ENCODE results near the gene RIMKLB. TPM values are rescaled to one million over a fixed set of nuclear protein-coding genes. Genes with fewer than 3 reads are reported as not detected.

RIMKLB gene
- total and polyA plus RNA-seq, 3 donors from 2014 or later: 101 to 141 (median 123) TPM

DNA sequence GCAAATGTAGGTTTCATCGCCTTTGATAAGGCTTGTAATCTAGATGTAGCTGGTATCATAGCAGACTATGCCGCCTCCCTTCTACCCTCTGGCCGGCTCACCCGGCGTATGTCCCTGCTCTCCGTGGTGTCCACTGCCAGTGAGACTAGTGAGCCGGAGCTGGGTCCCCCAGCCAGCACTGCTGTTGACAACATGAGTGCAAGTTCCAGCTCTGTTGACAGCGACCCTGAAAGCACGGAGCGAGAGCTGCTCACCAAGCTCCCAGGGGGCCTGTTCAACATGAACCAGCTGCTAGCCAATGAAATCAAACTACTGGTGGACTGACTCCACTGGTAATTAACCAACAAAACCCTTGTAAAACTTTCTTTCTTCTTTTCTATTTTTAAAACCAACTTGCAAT is 75.7 kb downstream of the RIMKLB start:
- no peaks in the 10 kb centered on the region for H3K9me3 ChIP-seq
- intact Hi-C loops (cut with DNase I; ENCODE audit: low total_unique reads): no loop called here
- DNase-seq: no peak
- no peak for TF ChIP-seq POLR2A (IDR thresholded peaks at IDR 0.05)
- TF ChIP-seq, protein P1, sequence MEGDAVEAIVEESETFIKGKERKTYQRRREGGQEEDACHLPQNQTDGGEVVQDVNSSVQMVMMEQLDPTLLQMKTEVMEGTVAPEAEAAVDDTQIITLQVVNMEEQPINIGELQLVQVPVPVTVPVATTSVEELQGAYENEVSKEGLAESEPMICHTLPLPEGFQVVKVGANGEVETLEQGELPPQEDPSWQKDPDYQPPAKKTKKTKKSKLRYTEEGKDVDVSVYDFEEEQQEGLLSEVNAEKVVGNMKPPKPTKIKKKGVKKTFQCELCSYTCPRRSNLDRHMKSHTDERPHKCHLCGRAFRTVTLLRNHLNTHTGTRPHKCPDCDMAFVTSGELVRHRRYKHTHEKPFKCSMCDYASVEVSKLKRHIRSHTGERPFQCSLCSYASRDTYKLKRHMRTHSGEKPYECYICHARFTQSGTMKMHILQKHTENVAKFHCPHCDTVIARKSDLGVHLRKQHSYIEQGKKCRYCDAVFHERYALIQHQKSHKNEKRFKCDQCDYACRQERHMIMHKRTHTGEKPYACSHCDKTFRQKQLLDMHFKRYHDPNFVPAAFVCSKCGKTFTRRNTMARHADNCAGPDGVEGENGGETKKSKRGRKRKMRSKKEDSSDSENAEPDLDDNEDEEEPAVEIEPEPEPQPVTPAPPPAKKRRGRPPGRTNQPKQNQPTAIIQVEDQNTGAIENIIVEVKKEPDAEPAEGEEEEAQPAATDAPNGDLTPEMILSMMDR (IDR thresholded peaks at IDR 0.05): no peak
- H3K4me1 ChIP-seq: no peaks in the 10 kb centered on the region
- no peak overlapping the region for H3K27ac ChIP-seq
- WGBS, 2 donors: 61 to 70% methylated on average over 9 to 10 of the region's 10 CpGs
- no peak overlapping the region for H3K4me3 ChIP-seq
- H3K27me3 ChIP-seq: no peaks in the 10 kb centered on the region
- no peaks in the 10 kb centered on the region for H3K36me3 ChIP-seq (ENCODE audit: low read depth, missing control alignments)

DNA sequence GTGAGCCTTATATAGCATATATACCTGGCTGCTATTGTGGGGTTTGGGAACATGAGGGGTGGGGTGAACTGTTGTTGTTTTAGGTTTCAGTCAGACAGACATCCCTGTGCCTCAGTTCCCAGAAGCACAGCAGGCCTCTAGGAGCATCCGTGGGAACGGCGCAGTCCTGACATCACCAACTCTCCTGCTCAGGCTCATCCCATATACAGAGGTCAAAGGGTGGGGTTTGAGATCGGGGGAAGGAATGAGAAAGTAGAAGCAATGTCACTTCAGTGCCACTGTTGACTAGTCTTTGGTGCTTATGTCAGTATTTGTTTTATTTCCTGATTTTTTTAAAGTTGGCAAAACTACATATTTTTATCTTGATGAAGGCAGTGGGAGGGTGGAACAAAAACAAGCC is 81.5 kb downstream of the RIMKLB start:
- Histone ChIP-seq H3K4me1 (peaks cover 10% of the 10 kb centered on the region), H3K36me3 (ENCODE audit: low read depth, missing control alignments) (no peaks in the 10 kb centered on the region), H3K9me3 (no peaks in the 10 kb centered on the region), H3K27me3 (no peaks in the 10 kb centered on the region), H3K27ac (peak overlapping the region in 1 of 2 donors; percentile 57), H3K4me3 (no peak overlapping the region)
- DNase-seq: no peak
- WGBS, 2 donors: 73 to 85% methylated on average over 4 of the region's 4 CpGs
- TF ChIP-seq, protein P1 (IDR thresholded peaks at IDR 0.05): no peak
- TF ChIP-seq POLR2A (IDR thresholded peaks at IDR 0.05): no peak
- intact Hi-C loops (cut with DNase I; ENCODE audit: low total_unique reads): no loop called here

DNA sequence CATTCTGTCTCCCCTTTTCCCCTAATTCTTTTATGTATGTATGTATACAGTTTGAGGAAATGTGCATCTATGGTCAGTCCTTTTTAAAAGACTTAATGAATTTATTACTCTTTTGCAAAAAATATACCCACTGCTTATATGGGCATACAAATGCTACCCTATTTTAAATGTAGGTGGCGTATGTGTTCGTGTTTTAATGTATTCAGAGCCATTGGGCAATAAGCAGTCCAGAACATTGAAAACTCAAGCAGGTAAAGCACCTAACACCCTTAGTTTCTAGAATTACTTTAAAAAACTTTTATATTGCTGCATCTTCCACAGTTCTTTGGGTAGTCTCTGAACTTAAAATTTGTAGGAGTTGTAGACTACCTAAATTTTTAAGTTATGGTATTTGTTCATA is 82.1 kb downstream of the RIMKLB start:
- peak overlapping the region in 1 of 2 donors; percentile 57 for H3K27ac ChIP-seq
- no peak for DNase-seq
- H3K4me1 ChIP-seq: peaks cover 10% of the 10 kb centered on the region
- no peaks in the 10 kb centered on the region for H3K27me3 ChIP-seq
- TF ChIP-seq, protein P1 (IDR thresholded peaks at IDR 0.05): no peak
- no peaks in the 10 kb centered on the region for H3K9me3 ChIP-seq
- intact Hi-C loops (cut with DNase I; ENCODE audit: low total_unique reads): no loop called here
- 94% methylated on average over 2 of the region's 2 CpGs for WGBS, 2 donors
- no peak overlapping the region for H3K4me3 ChIP-seq
- H3K36me3 ChIP-seq (ENCODE audit: low read depth, missing control alignments): no peaks in the 10 kb centered on the region

DNA sequence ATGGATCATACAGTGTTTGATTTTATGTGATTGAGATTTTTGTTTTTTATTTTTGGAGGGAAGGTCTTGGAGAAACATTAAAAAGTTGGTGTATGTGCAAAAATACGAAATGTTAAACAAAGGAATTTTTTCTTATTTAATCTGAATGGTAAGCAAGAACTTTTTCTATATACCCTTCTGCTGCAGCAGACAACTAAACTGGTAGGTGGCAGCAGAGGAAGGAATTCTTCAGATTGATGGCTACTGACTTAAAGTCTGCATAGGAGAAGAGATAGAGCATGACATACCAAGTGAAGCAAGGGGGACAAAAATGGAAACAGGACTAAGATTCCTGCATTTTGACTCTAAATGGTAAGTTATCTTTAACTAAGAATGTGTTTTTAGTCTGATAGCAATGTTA is 82.6 kb downstream of the RIMKLB start:
- Histone ChIP-seq H3K4me3 (no peak overlapping the region), H3K27ac (peak overlapping the region in 1 of 2 donors; percentile 22), H3K9me3 (no peaks in the 10 kb centered on the region), H3K4me1 (peaks cover 10% of the 10 kb centered on the region), H3K36me3 (ENCODE audit: low read depth, missing control alignments) (no peaks in the 10 kb centered on the region), H3K27me3 (no peaks in the 10 kb centered on the region)
- no peak for DNase-seq
- WGBS, 2 donors: 69% methylated on average over 1 of the region's 1 CpG
- TF ChIP-seq POLR2A (IDR thresholded peaks at IDR 0.05): no peak
- TF ChIP-seq, protein P1 (IDR thresholded peaks at IDR 0.05): no peak
- intact Hi-C loops (cut with DNase I; ENCODE audit: low total_unique reads): no loop called here

DNA sequence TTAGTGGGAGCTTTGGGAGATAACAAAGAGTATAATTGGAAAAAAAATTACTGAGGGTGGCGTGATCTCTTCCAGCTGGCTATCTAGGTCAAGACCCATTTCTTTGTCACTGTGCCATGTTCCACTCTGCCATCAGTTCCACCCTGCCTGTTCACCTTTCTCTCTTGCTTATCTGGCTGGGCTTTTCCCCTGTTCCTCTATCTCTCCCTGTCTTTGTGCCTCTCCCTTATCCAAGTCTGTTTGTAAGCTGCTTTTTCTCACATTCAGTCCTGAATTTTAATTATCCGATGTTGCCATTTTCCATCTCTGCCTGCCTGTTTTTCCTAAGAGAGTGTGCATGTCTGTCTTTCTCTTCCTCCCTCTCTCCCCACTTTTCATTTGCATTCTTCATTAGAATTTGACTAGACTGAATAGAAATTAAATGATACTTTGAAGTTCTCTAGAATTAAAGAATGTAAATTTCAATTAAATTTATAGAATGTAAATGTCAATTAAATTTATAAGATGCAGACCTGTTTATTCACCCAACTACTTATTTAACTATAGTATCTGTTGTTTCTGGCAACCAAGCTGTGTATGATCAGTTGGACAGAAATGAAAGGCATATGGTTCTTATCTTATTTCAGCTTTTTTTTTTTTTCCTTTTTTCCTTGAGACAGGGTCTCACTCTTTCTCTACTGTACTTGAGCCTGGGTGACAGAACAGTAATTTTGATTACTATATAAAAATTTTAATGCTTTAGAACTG is 83.8 kb downstream of the RIMKLB start:
- Histone ChIP-seq H3K9me3 (no peaks in the 10 kb centered on the region), H3K36me3 (ENCODE audit: low read depth, missing control alignments) (no peaks in the 10 kb centered on the region), H3K27ac (peak overlapping the region; percentile 22 to 71), H3K4me1 (peaks cover 10% of the 10 kb centered on the region), H3K4me3 (no peak overlapping the region), H3K27me3 (no peaks in the 10 kb centered on the region)
- TF ChIP-seq, protein P1 (IDR thresholded peaks at IDR 0.05): no peak
- no peak for TF ChIP-seq POLR2A (IDR thresholded peaks at IDR 0.05)
- intact Hi-C loops (cut with DNase I; ENCODE audit: low total_unique reads): no loop called here
- peak; percentile 66 for DNase-seq
- 35 to 58% methylated on average over 2 of the region's 2 CpGs for WGBS, 2 donors

Measured in testis (tissue), 3 donors.